ENCODE results near the gene OR13F1.
"Not testable (repeated sequence)": the region's sequence is repeated elsewhere in the genome, so short reads cannot be mapped to it uniquely, and the experiment has no call there.

OR13F1 gene, protein sequence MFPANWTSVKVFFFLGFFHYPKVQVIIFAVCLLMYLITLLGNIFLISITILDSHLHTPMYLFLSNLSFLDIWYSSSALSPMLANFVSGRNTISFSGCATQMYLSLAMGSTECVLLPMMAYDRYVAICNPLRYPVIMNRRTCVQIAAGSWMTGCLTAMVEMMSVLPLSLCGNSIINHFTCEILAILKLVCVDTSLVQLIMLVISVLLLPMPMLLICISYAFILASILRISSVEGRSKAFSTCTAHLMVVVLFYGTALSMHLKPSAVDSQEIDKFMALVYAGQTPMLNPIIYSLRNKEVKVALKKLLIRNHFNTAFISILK

DNA sequence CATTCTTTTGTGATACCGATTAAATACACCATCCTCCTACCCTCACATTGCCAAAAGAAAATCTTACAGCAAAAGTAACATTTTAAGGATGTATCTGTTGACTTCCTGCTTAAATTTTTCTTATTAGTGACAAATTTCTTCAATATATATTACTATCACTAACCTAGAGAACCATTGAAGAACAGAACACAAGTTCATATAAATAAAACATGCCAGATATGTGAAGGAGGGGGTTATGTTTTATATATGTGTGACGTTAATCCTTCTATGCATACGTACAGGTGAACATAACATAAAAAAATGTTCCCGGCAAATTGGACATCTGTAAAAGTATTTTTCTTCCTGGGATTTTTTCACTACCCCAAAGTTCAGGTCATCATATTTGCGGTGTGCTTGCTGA is at the start of gene OR13F1:
Gene OR13F1 (plus strand): TSS at position 301 of the 400 bp plus-strand sequence. CDS start 0 bp downstream, at position 301.
- no peak for DNase-seq (ENCODE audit: low read depth in 2 of 3, low spot score in 2 of 3)

DNA sequence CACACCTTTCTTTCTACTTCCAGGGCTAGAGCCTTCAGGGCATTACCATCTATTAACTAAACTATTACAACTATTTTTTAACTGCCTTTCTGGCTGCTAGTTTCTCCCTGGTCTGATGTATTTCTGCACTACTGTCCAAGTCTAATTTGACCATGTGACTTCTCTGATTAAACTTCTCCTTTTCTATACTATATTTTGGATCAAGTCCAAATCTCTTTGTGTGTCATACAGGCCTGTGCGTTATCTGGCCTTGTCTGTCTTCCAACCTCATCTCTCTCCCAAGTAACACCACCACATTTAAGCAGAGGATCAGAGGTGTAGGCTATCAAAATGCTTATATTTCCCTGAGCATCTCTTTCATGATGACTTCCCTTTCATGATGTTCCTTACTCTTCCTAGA is 47.2 kb upstream of the OR13F1 start:
- no peak for DNase-seq (ENCODE audit: low read depth in 2 of 3, low spot score in 2 of 3)

DNA sequence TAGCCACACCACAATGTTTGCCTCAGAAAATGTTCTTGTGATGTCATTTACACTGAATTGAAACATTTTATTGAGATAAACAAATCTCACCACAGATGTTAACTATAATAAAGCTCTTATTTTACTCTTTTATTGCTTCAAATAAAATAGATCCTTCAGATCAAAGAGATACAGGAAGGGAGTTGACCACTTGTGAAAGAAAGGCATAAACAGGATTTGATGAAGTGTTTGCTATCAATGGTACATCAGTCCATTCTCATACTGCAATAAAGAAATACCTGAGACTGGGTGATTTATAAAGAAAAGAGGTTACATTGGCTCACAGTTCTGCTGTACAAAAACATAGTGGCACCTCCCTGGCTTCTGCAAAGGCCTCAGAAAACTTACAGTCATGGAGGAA is 40.2 kb upstream of the OR13F1 start:
- DNase-seq (ENCODE audit: low read depth in 2 of 3, low spot score in 2 of 3) = no peak

DNA sequence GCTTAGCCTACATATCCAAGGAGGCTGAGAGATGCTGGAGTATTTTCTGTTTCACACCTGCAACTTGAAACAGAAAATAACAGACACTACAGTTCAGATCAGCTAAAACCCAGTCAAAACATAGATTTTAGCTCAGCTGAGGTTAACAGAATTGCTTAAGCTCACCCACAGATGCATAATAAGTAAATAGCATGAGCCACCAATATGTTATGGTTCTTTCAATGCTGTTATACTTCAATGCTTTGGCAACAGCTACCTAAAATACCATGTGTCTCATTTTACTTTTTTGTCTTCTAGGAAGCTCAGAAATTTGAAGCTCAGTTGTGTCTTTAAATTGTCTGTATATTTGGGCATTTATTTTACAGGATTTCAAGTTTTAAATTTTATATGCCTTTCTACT is 35.8 kb upstream of the OR13F1 start:
- no peak for DNase-seq (ENCODE audit: low read depth in 2 of 3, low spot score in 2 of 3)

DNA sequence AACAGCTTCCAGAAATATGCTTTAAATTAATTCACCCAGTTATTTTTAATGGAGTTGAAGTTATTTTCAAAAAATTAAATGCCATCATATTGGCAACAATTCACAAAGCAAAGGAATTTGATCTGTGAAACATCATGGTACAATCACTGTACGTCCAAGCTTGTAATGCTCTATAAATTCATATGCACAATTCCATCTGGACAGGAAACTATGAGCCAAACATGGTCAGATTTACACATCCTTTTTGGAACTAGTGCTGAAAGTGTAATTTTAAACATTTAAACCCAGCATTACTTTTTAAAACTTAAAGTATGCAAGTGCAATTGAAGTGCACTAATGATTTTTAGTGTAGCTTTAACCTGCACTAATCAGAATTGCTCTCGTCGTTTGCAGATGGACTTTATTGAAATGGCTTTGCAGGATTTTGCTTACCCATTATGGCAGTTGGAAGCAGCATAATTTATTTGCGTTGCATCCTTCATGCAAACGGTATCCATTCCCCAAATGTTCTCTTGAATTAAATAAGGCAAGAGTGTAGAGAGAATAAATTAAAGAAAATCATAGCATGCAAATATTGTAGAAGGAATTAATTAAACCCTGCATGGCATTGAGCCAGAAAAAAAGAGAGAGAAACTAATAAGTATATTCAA is 21.0 kb upstream of the OR13F1 start:
- DNase-seq (ENCODE audit: low read depth in 2 of 3, low spot score in 2 of 3) = no peak

DNA sequence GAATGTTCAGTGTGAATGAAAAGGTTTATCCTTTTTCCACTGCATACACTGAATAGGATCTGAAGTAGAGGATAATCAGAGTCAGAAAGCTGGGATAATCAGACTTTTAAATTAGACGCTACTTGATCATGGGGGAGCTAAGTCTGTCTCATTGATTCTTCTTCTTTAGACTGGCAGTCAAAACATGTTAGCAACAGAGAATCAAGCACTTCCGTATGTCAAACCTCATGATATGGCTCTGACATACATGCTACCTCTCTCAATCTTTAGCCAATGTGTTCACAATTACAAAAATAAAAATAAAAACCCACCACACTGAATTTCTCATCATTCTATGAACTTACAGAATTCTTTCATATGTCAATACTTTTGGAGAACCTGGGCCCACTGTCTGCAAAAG is 19.0 kb upstream of the OR13F1 start:
- DNase-seq (ENCODE audit: low read depth in 2 of 3, low spot score in 2 of 3) = no peak

DNA sequence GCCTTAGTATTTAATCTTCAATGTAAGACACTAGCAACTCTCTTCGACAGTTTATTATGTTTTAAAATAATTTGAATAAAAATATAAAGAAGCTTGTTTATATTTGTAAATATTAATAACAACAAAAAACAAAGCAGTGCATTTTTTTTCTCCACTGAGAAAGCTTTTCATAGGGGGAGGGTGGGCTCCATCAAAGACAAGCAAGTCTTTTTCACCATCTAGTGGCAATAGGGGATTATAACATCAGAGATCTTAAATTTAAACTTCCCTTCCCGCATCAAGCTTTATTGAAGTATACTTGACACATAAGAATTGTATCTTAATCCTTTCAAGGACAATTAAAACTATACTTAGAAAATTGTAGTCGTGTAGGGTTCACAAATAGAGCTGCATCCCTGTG is 9.3 kb upstream of the OR13F1 start:
- DNase-seq (ENCODE audit: low read depth in 2 of 3, low spot score in 2 of 3) = no peak

DNA sequence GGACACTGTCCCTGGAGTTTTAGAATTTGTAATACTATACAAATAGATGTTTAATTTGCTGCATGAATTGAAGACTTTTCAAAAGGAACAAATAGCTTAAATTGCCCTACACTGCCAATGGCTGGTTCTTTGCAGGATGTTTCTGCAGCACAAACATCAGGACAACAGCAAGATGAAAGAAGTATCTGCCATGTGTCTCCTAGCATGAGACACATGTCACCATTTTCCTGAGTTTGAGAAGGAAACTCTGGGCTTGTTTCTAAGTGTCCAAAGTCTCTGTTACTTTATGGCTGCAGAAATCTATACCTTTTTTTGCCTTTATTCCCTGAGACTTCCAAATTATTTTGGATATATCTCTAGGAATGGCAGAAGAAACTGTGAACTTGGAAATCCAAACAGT is 623 bp upstream of the OR13F1 start:
- no peak for DNase-seq (ENCODE audit: low read depth in 2 of 3, low spot score in 2 of 3)

DNA sequence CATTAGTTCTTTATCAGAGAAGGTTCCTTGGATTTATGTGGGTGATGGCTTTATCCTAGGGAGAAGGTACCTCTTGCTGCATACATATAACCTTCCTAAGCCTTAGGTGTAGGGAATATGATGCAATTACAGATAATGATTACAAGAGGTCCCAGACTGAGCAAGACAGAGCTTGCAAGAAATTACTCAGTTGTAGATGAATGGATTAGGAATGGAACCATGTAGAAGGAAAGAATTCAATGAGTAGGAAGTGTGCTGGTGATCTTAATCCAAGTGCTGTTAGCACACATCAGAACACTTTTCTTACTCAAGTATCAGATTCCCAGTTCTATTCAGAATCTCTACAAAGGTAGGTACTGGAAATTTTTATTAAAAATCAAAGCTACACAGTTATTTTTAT is 2.5 kb downstream of the OR13F1 start:
- no peak for DNase-seq (ENCODE audit: low read depth in 2 of 3, low spot score in 2 of 3)

DNA sequence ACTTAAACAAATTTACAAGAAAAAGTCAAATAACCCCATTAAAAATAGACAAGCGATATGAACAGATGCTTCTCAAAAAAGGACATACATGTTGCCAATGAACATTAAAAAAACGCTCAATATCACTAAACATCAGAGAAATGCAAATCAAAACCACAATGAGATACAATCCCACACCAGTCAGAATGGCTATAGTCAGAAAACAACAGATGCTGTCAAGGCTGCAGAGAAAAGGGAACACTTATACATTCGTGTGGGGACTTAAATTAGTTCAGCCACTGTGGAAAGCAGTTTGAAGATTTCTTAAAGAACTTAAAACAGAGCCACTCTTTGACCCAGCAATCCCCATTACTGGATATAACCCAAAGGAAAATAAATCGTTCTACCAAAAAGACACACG is 10.8 kb downstream of the OR13F1 start:
- DNase-seq (ENCODE audit: low read depth in 2 of 3, low spot score in 2 of 3) = no peak

DNA sequence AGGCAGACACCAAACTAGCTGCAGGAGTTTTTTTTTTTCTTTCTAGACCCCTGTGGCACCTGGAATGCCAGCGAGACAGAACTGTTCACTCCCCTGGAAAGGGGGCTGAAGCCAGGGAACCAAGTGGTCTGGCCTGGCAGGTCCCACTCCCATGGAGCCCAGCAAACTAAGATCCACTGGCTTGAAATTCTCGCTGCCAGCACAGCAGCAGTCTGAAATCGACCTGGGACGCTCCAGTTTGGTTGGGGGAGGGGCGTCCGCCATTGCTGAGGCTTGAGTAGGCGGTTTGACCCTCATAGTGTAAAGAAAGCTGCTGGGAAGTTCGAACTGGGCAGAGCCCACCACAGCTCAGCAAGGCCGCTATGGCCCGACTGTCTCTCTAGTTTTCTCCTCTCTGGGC is 16.2 kb downstream of the OR13F1 start:
- DNase-seq (ENCODE audit: low read depth in 2 of 3, low spot score in 2 of 3) = not testable (repeated sequence)

DNA sequence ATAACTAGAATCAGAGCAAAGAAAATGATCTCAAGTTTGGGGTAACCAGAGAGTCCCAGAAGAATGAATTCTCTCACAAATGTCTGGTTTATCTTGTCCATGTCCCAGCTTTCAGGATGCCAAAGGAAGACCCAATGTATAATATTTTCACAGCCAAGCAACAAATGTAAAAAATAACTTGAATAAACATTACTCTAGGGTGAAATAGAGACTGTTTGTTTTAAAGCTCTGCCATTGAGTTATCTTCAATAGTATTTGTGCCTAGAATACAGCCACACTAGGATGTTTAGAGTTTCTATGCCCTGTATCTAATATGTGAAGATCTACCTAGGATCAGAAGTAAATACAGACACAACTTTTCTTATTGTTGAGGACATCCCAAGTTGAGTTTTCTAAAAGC is 23.0 kb downstream of the OR13F1 start, which contains the start of gene OR13C4:
Gene OR13C4 (minus strand): TSS at position 101 of the 400 bp plus-strand sequence. CDS start 0 bp downstream, at position 101.
- no peak for DNase-seq (ENCODE audit: low read depth in 2 of 3, low spot score in 2 of 3)

DNA sequence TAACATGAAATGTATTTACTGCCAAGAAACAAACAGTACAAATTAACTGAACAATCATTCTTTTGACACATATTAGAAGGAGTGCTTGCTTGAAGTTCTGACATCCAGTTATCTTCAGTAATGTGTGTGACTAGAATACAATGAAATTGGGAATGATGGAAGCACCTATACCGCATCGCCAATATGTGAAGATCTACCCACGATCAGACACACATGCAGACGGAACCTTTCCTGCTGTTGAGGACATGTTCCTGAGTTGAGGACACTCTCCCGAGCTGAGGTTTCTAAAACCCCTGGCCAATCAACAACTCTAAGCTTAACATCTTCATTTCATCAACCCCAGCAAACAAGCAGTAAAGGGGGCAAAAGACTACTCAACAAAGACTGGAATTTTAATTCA is 32.7 kb downstream of the OR13F1 start, which contains the start of gene OR13C3:
Gene OR13C3 (minus strand): TSS at position 101 of the 400 bp plus-strand sequence. CDS start 133 bp downstream, outside the sequence.
- no peak for DNase-seq (ENCODE audit: low read depth in 2 of 3, low spot score in 2 of 3)

DNA sequence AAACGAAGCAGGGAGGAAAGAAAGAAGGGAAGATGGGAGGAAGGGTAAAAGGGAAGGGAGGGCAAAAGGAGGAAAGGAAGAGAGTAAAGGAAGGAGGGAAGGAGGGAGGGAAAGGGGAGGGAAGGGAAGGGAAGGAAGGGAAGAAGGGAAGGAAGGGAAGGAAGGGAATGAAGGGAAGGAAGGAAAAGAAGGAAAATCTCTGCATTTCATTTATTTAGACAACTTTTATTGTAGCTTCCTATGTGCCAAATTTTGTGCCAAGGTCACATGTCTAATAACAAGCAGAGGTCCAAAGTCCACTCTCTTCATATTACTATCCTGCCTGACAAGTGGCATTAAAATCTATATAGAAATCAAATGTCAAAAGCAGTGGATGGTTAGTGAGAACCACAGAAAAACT is 35.2 kb downstream of the OR13F1 start:
- no peak for DNase-seq (ENCODE audit: low read depth in 2 of 3, low spot score in 2 of 3)

DNA sequence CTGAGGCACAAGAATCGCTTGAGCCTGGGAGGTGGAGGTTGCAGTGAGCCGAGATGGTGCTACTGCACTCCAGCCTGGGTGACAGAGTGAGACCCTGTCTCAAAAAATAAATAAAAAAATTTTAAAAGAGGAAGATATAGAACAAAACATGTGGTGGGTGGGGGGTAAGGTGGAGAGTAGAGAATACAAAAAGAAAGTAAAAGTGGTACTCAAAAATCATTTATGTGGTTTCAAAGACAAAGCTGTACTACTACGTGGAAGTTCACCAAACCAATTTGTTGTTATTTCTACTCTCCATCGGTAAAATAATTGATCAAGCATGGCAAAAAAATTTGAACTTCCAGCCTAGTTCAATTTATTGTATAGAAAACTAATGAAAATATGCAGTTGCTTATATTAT is 40.6 kb downstream of the OR13F1 start:
- no peak for DNase-seq (ENCODE audit: low read depth in 2 of 3, low spot score in 2 of 3)

DNA sequence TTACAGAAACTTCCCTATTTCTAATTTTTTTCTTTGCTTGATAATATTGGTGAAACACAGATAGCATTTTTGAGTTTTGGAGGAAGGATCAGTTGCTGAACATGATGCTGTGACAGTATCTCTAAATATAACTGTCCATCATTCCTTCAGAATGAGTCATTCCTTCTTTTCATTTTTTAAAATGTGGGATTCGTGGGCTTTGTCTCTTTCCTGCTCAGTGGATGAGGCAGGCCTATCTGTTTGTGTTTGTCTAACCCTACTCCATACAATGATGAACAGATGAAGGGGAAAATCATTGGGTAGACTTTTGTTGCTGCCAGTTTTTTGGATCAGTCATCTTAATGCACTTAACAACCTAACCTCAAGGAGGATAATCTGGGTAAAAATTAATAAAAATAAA is 49.2 kb downstream of the OR13F1 start:
- no peak for DNase-seq (ENCODE audit: low read depth in 2 of 3, low spot score in 2 of 3)
